GM18511 (cell line): ENCODE measurements around the gene TLCD1.

Source experiments
- ATAC-seq: cut with Tn5 transposase; IDR thresholded peaks from one replicate; pipeline ENCODE4 v1.9.1; 2021; ENCODE audit warnings: mild to moderate bottlenecking, moderate library complexity; ENCODE audit not compliant: unreplicated experiment

Gene TLCD1

GRCh38 chr17:28714281-28714680, 11.8 kb downstream of the TLCD1 start:
- ATAC-seq, result no peak

GRCh38 chr17:28712705-28713415, 13.2 kb downstream of the TLCD1 start:
- ATAC-seq, result no peak

- peak; percentile 48 for ATAC-seq
These were observed 13.9 kb downstream of the TLCD1 start for GRCh38 chr17:28712032-28712704.

- peak; percentile 29 for ATAC-seq
These were observed 14.4 kb downstream of the TLCD1 start, which contains the start of gene PROCA1 for GRCh38 chr17:28711723-28712031. Gene PROCA1, minus strand, starts transcription at chr17:28711888. Its CDS starts 228 bp downstream, at chr17:28711660.

- ATAC-seq, result peak; percentile 89
These were observed 14.9 kb downstream of the TLCD1 start for GRCh38 chr17:28710861-28711722.

- no peak for ATAC-seq
These were observed 18.7 kb downstream of the TLCD1 start for GRCh38 chr17:28707339-28707720.

GRCh38 chr17:28706471-28707338, 19.3 kb downstream of the TLCD1 start:
- no peak for ATAC-seq

- ATAC-seq, result no peak
These were observed 20.2 kb downstream of the TLCD1 start for GRCh38 chr17:28705728-28706334.

GRCh38 chr17:28705074-28705659, 20.9 kb downstream of the TLCD1 start:
- ATAC-seq, result no peak

GRCh38 chr17:28704219-28704858, 21.7 kb downstream of the TLCD1 start:
- no peak for ATAC-seq

- no peak for ATAC-seq
These were observed 22.3 kb downstream of the TLCD1 start for GRCh38 chr17:28703552-28704218.

- ATAC-seq, result no peak
These were observed 23.3 kb downstream of the TLCD1 start for GRCh38 chr17:28702752-28703150.

- ATAC-seq, result no peak
These were observed 23.8 kb downstream of the TLCD1 start for GRCh38 chr17:28702026-28702751.

- ATAC-seq, result no peak
These were observed 25.1 kb downstream of the TLCD1 start for GRCh38 chr17:28700830-28701492.

GRCh38 chr17:28700278-28700677, 25.8 kb downstream of the TLCD1 start:
- no peak for ATAC-seq

GRCh38 chr17:28698253-28698941, 27.6 kb downstream of the TLCD1 start:
- ATAC-seq, result no peak

GRCh38 chr17:28693869-28694268, 32.2 kb downstream of the TLCD1 start:
- ATAC-seq, result no peak
